ENCODE results near the gene CCL16. TPM values are rescaled to one million over a fixed set of nuclear protein-coding genes. Genes with fewer than 3 reads are reported as not detected.

CCL16 gene
- total and polyA plus RNA-seq, 2 of the 8 experiments (the other 6 are each of a cell fraction or from before 2014, with no cell fraction given): not detected

GRCh38 chr17:35972535-35972934 lies 8.8 kb downstream of the CCL16 start (continued):
- TF ChIP-seq SIN3A (conservative IDR thresholded peaks at IDR 0.05 in 1 of 2, IDR thresholded peaks at IDR 0.05 in 1 of 2; ENCODE audit: low read depth in 1 of 2, low read length in 2 of 2) (no peak), EP300 (IDR thresholded peaks at IDR 0.05; ENCODE audit: borderline replicate concordance in 1 of 2, low read depth in 2 of 2, low read length in 2 of 2) (no peak), KDM5A (IDR thresholded peaks at IDR 0.05; ENCODE audit: low read length) (no peak), KDM4A (IDR thresholded peaks at IDR 0.05; ENCODE audit: low read depth, low read length, severe bottlenecking) (no peak), TBP (IDR thresholded peaks at IDR 0.05; ENCODE audit: low read depth, low read length) (no peak), TCF12 (IDR thresholded peaks at IDR 0.05; ENCODE audit: low read depth, low read length) (no peak)

All from H1 (cell line).